ACC112 (cell line): ENCODE measurements around the gene RPRD2.

ENCODE experiments used
- H2AFZ ChIP-seq: fragments of 200-600 bp; sonication (generic); one replicate; pipeline ENCODE4 v1.6.0; 2017; ENCODE audit warnings: antibody characterized with exemption, low read length; ENCODE audit not compliant: unreplicated experiment
- H3K27ac ChIP-seq: fragments of 200-600 bp; sonication (generic); 2 replicates; pipeline ENCODE4 v1.5.1; 2014; ENCODE audit warnings: low read depth, mild to moderate bottlenecking, antibody characterized with exemption, low read length, moderate library complexity
- H3K27me3 ChIP-seq: fragments of 200-600 bp; sonication (generic); 2 replicates; pipeline ENCODE4 v1.6.1; 2014; ENCODE audit warnings: mild to moderate bottlenecking, antibody characterized with exemption, low read length, moderate library complexity, mixed read lengths; ENCODE audit not compliant: insufficient read depth
- H3K36me3 ChIP-seq: fragments of 200-600 bp; sonication (generic); 2 replicates; pipeline ENCODE4 v1.6.1; 2016; ENCODE audit warnings: mild to moderate bottlenecking, antibody characterized with exemption, low read length, moderate library complexity, mixed read lengths; ENCODE audit not compliant: insufficient read depth
- H3K4me1 ChIP-seq: fragments of 200-600 bp; sonication (generic); one replicate; pipeline ENCODE4 v1.6.1; 2016; ENCODE audit warnings: low read length, mixed read lengths; ENCODE audit not compliant: insufficient read depth, unreplicated experiment, control insufficient read depth
- H3K4me3 ChIP-seq: fragments of 200-600 bp; sonication (generic); 2 replicates; pipeline ENCODE4 v1.5.1; 2014; ENCODE audit warnings: mild to moderate bottlenecking, low read depth, low read length
- H3K79me2 ChIP-seq: fragments of 200-600 bp; sonication (generic); one replicate; pipeline ENCODE4 v1.6.0; 2016; ENCODE audit warnings: low read length; ENCODE audit not compliant: control insufficient read depth, unreplicated experiment, insufficient read depth

The RPRD2 gene

GRCh38 chr1:150469291-150469690, 105.3 kb downstream of the RPRD2 start:
- Histone ChIP-seq H3K27me3 (no peaks in the 10 kb centered on the region), H3K4me1 (no peaks in the 10 kb centered on the region), H3K79me2 (no peaks in the 10 kb centered on the region), H3K36me3 (peaks cover 17% of the 10 kb centered on the region; the same call in 1 of the 2 replicates), H2AFZ (no peak overlapping the region), H3K4me3 (no peak overlapping the region), H3K27ac (no peak overlapping the region)

GRCh38 chr1:150472601-150473200, 108.8 kb downstream of the RPRD2 start:
- Histone ChIP-seq H3K27ac (no peak overlapping the region), H3K4me1 (peaks cover 13% of the 10 kb centered on the region), H3K27me3 (no peaks in the 10 kb centered on the region), H3K4me3 (no peak overlapping the region), H3K36me3 (peaks cover 12% of the 10 kb centered on the region; the same call in 1 of the 2 replicates), H3K79me2 (no peaks in the 10 kb centered on the region), H2AFZ (no peak overlapping the region)

- H3K36me3 ChIP-seq = peaks cover 12% of the 10 kb centered on the region; the same call in 1 of the 2 replicates
Observed at GRCh38 chr1:150473659-150474058, 109.7 kb downstream of the RPRD2 start.

GRCh38 chr1:150474869-150475268, 110.9 kb downstream of the RPRD2 start:
- H3K27me3 ChIP-seq = no peaks in the 10 kb centered on the region
- no peak overlapping the region for H2AFZ ChIP-seq
- H3K27ac ChIP-seq = no peak overlapping the region
- peaks cover 12% of the 10 kb centered on the region; the same call in 1 of the 2 replicates for H3K36me3 ChIP-seq
- H3K4me1 ChIP-seq = peaks cover 20% of the 10 kb centered on the region
- no peaks in the 10 kb centered on the region for H3K79me2 ChIP-seq
- H3K4me3 ChIP-seq = no peak overlapping the region

More at GRCh38 chr1:150473659-150474058, 109.7 kb downstream of the RPRD2 start:
- no peaks in the 10 kb centered on the region for H3K79me2 ChIP-seq
- no peak overlapping the region for H3K4me3 ChIP-seq
- H2AFZ ChIP-seq = no peak overlapping the region
- H3K27ac ChIP-seq = no peak overlapping the region
- H3K27me3 ChIP-seq = no peaks in the 10 kb centered on the region
- peaks cover 20% of the 10 kb centered on the region for H3K4me1 ChIP-seq

- H3K4me3 ChIP-seq = no peak overlapping the region
- no peak overlapping the region for H2AFZ ChIP-seq
- H3K27ac ChIP-seq = no peak overlapping the region
- H3K79me2 ChIP-seq = no peaks in the 10 kb centered on the region
- H3K27me3 ChIP-seq = no peaks in the 10 kb centered on the region
- no peaks in the 10 kb centered on the region for H3K36me3 ChIP-seq
- peaks cover 20% of the 10 kb centered on the region for H3K4me1 ChIP-seq
Observed at GRCh38 chr1:150476754-150477153, 112.8 kb downstream of the RPRD2 start.

GRCh38 chr1:150477320-150477719, 113.4 kb downstream of the RPRD2 start:
- H3K4me1 ChIP-seq = peaks cover 20% of the 10 kb centered on the region
- H2AFZ ChIP-seq = no peak overlapping the region
- no peaks in the 10 kb centered on the region for H3K27me3 ChIP-seq
- no peaks in the 10 kb centered on the region for H3K79me2 ChIP-seq
- no peaks in the 10 kb centered on the region for H3K36me3 ChIP-seq
- H3K4me3 ChIP-seq = no peak overlapping the region
- no peak overlapping the region for H3K27ac ChIP-seq

- Histone ChIP-seq H3K27me3 (no peaks in the 10 kb centered on the region), H3K4me1 (peaks cover 20% of the 10 kb centered on the region), H3K79me2 (no peaks in the 10 kb centered on the region), H2AFZ (no peak overlapping the region), H3K27ac (no peak overlapping the region), H3K36me3 (no peaks in the 10 kb centered on the region), H3K4me3 (no peak overlapping the region)
Observed at GRCh38 chr1:150477733-150478132, 113.8 kb downstream of the RPRD2 start.

- Histone ChIP-seq H3K36me3 (no peaks in the 10 kb centered on the region), H2AFZ (no peak overlapping the region), H3K4me1 (peaks cover 20% of the 10 kb centered on the region), H3K27ac (no peak overlapping the region), H3K27me3 (no peaks in the 10 kb centered on the region), H3K79me2 (no peaks in the 10 kb centered on the region), H3K4me3 (no peak overlapping the region)
Observed at GRCh38 chr1:150479370-150479769, 115.4 kb downstream of the RPRD2 start.

GRCh38 chr1:150479927-150480352, 116.0 kb downstream of the RPRD2 start:
- no peaks in the 10 kb centered on the region for H3K79me2 ChIP-seq
- H3K27ac ChIP-seq = no peak overlapping the region
- H3K27me3 ChIP-seq = no peaks in the 10 kb centered on the region
- H3K4me3 ChIP-seq = no peak overlapping the region
- peaks cover 24% of the 10 kb centered on the region for H3K4me1 ChIP-seq
- H2AFZ ChIP-seq = no peak overlapping the region
- H3K36me3 ChIP-seq = no peaks in the 10 kb centered on the region

- Histone ChIP-seq H3K79me2 (peaks cover 10% of the 10 kb centered on the region), H3K27ac (no peak overlapping the region), H3K4me1 (peaks cover 12% of the 10 kb centered on the region), H3K4me3 (no peak overlapping the region), H2AFZ (no peak overlapping the region), H3K36me3 (no peaks in the 10 kb centered on the region), H3K27me3 (no peaks in the 10 kb centered on the region)
Observed at GRCh38 chr1:150484431-150484830, 120.5 kb downstream of the RPRD2 start.

GRCh38 chr1:150484861-150485260, 120.9 kb downstream of the RPRD2 start:
- H3K4me3 ChIP-seq = no peak overlapping the region
- peak overlapping the region; percentile 85 for H2AFZ ChIP-seq
- H3K4me1 ChIP-seq = peaks cover 12% of the 10 kb centered on the region
- peak overlapping the region; percentile 29; the same call in 1 of the 2 replicates for H3K27ac ChIP-seq
- H3K79me2 ChIP-seq = peaks cover 10% of the 10 kb centered on the region
- H3K36me3 ChIP-seq = no peaks in the 10 kb centered on the region
- H3K27me3 ChIP-seq = no peaks in the 10 kb centered on the region
